GM19468 (cell line): ENCODE data around the gene UNKL.

Experiments used
- ATAC-seq: cut with Tn5 transposase; IDR thresholded peaks from one replicate; pipeline ENCODE4 v1.9.1; 2021; ENCODE audit warnings: mild to moderate bottlenecking, moderate library complexity, moderate number of reproducible peaks; ENCODE audit not compliant: unreplicated experiment; ENCODE audit errors: extremely low read depth

UNKL gene

DNA sequence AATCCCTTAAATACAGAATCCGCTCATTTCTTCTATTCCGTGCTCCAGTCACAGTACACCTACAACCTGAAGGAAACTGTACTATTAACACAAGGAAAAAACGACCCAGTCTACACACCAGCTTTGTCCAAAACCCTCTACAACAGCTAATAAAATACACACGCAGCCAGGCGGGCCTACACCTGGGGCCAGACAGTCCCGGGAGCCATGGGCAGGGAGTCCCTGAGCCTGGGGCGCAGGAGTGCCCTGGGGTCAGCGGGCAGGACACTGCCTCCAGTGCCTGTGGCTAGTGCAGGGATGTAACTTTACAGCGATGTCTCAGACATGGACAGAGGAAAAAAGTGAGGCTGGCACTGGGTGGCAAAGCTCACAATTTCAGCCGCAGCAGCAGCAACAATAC lies 34.3 kb downstream of the UNKL start:
- no peak for ATAC-seq

DNA sequence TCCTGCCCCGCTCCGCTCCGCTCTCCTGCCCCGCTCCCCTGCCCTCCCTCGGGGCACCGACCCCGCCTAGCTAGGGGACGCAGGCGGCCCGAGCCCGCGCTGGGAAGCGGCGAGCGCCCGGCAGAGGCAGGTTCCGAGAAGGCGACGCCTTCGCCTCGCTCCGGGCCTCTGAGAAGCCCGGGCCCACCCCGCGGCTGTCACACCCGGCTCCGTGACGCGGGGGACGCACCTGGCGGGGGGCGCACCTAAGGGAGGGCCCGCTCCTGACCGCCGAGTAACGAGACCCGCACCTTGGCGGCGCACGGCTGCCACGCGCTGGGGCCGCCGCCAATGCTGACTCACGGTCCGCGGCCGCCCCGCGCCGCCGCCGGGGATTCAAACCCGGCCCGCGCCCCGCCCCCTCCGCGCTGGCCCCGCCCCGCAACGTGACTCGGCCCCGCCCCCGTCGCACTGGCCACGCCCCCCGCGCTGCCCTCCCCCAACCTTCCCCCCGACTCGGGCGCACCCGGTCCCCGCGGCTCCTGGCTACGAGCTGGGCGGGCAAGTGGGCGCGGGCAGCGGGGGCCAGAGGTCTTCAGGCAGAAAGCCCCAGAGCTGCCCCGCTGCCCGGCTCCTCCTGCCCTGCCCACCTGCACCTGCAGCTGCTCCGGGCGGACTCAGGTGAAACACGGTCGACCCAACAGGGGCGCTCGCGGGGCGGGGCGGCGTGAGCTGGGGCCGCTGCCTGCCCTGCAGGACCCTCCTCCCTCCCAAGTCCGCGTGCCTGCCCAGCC lies 35.0 kb downstream of the UNKL start:
- ATAC-seq: no peak

DNA sequence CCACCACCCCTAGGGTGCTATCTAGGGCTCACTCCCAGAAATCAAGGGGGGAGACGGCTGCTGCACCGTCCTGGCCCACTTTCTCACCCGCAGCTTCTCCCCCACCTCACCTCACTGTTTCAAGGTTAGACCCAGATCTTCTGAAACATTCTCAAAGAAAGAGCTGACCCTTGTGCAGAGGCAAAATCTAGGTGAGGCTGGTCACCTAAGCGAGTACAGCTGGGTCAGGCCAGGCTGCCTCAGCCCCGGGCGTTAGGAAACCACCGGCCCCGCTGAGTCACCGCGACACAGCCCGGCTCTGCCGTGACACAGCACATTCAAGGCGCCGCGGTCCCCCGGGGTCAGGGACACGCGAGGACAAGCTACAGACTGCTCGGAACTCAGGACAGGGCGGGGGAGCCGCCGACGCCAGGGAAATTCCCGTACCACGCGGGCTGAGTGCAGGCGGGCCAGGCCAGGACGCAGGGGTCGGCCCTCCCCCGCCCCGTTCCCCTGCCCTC lies 35.6 kb downstream of the UNKL start:
- no peak for ATAC-seq

DNA sequence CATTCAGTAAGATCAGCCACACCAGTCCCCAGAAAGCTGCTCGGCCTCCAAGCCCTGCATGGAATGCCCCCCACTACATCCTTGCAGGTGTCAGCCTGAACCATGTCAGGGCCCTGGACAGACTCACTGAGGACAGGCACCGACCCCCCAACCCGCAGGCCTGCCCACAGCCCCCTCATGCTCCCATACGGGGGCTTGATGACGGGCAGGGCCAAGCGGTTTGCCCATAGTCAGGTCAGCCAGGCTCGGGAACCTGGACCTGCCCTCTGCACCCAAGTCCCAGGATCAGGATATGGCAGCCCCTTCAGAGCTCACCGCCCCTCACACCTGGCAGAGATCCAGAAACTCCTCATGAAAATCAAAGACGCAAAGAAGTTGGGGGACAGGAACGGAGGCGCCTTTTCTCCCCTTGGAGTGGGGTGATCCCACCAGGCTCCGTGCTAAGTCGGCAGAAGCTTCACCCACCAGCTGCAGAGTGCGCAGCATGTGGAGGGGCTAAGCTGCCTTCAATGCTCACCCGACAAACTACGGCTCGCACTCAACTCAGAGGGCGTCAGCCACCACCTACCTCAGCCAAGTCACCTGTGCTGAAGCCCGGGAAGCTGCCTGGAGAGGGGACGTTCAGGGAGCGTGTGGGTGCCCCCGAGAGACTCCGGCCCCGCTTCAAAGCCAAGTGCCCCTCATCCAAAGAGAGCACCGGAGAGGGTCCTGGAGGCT lies 36.3 kb downstream of the UNKL start:
- no peak for ATAC-seq

DNA sequence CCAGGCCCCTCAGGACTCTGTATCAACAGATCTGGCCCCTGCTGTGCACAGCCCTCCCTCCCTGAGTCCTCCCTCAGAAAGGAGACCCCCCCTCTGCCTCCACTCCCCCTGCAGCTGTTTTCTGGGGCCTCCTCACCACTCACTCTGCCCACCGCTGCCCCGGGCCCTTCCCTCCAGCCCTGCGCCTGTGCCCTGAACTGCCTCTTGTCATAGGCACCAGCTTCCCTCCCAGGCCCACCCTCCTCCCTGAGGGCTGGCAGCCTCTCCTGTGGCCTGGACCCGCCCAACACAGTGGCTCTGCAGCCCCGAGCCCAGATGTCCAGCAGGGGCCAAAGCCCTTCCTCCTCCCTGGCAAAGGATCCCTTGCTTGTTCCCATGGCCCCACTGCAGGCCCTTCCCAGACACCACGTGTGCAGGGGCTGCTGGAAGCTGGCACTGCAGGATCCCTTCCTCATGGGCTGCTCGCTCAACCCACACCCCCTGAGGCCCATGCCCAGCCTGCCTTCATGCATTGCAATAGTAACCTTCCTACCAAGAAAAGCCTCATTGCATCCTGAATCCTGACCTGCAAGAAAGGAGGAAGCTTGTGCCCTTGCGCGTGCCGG lies 37.0 kb downstream of the UNKL start:
- no peak for ATAC-seq

DNA sequence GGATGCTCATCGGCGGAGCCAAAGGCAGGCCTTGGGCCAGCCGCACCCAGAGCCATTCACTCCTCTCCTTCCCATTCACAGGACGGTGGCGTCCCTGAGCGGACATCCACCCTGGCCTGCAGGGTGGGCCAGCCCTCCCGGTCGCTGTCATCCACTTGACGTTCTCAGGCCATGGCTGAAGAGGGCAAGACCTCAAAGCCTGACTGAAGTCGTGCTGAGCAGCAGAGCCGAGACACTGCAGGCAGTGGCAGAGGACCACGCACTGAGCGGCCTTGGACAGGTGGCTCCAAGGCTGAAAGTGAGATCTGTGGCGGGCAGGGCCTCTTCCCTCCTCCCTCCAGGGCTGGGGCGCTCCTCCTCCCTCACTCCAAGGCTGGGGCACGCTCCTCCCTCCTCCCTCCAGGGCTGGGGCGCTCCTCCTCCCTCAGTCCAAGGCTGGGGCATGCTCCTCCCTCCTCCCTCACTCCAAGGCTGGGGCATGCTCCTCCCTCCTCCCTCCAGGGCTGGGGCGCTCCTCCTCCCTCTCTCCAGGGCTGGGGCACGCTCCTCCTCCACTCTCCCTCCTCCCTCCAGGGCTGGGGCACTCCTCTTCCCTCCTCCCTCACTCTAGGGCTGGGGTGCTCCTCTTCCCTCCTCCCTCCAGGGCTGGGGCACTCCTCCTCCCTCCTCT lies 38.6 kb downstream of the UNKL start:
- ATAC-seq: no peak

DNA sequence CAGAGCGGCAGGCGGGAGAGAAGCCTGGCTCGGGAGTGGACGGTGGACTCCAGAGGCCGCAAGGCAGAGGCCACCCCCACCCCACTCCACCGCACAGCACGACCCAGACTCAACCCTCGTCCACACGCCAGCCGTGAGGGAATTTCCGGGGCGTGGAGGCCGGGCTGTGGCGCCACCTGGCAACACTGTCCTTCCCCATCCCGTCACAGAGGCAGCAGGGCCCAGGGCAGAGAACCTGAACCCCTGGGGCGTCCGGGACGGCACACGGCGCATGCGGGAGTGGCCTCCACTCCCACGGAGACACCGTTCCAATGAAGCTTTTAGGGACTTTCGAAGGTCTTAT lies 39.2 kb downstream of the UNKL start:
- no peak for ATAC-seq

DNA sequence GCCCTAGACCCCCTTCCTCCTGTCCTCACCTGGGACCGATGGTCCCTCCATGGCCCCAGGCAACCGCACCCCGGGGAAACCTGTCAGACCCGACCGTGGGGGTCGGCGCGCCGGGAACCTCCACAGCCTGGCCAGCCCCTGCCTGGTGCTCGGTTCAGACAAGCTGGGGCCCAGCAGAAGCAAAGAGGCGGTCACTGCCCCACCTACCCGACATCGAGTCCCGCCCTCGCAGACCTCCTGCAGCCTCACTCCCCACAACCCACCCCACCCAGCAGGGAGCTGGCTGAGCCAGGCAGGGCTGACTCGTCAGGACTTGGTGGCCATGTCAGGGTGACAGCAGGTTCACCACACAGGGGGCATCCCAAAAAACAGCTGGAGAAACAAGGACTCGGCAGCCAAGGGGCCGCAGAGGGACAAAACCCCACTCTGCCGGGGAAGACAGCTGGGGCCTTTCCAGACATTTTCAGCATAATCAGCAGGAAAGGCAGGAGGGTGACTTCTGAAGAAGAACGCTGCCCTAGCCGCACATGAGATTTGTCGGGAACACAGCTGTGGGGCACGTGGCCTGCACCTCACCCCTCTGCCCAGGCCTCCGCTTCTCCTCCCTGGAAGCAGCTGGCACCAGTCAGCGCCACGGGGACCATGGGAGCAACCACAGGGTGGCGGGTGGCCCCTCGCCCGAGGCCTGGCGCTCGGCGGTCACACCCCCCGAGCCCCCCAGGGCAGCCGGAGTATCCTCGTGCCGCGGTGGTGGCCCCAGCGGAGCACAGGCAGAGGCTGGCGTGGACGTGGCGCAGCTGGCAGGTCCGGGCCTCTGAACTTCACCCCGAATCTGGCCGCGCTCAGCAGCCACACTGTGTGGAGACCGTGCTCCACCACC lies 39.8 kb downstream of the UNKL start:
- ATAC-seq: no peak

DNA sequence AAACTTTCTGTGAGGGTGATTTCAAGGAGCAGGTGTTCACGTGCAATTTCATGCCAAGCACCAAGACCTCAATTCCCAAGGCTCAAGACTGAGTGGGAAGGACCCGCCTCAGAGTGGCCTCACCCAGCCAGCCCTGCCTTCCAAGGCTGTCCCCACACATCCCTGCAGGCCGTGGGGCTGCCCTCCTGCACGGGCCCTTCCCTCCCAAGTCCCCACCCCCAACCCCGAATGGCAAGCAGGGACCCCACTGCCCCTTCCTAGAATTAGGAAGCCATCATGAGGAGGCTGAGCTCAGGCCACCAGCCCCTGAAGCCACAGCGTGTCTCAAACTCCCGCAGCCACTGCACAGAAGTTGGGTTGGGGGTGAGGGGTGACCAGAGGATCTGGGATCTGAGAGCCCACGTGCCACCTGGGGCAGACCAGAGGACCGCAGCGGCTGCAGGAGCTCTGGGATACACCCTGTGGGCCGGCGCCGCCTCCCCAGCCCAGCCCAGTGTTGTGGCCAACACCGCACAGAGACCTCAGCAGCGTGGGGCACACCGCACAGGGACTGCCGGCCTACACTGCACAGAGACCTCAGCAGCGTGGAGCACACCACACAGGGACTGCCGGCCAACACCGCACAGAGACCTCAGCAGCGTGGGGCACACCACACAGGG lies 42.1 kb downstream of the UNKL start:
- ATAC-seq: no peak

DNA sequence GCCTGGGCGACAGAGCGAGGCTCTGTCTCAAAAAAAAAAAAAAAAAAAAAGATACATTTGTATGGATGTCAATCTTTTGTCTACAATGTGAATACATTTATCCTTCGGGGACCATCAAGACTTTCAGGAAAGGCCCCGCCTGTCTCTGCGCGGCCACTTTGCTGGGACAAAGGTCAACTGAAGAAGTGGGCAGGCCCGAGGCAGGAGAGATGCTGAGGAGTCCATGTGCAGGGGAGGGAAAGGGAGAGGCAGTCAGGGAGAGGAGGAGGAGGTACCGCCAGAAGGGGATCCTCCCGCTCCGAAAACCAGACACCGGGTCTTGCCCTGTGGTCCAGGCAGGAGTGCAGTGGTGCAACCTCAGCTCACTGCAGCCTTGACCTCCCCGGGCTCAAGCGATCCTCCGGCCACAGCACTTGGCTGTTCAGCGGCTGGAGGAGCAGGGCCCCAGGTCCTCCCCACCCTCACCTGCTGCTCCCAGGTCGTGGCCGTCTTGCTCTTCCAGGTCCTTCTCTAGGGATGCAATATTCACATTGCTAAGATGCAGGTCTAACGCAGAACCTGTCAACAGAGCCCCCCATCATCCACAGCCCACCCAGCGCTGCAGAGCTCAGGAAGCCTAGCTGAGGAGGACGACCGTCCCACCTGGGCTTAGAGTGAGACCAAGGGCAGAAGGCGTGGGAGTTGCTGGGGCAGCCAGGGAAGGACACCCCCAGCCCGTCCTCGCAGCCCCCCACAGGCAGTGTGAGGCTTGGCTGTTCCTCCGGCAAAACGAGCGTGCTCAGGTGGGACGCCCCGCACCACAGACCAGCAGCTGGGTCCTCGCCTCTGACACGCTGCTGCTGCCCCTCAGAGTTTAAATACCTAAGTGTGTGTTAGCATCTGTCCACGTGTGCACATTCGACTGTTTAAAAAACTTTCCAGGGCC lies 43.2 kb downstream of the UNKL start:
- no peak for ATAC-seq

DNA sequence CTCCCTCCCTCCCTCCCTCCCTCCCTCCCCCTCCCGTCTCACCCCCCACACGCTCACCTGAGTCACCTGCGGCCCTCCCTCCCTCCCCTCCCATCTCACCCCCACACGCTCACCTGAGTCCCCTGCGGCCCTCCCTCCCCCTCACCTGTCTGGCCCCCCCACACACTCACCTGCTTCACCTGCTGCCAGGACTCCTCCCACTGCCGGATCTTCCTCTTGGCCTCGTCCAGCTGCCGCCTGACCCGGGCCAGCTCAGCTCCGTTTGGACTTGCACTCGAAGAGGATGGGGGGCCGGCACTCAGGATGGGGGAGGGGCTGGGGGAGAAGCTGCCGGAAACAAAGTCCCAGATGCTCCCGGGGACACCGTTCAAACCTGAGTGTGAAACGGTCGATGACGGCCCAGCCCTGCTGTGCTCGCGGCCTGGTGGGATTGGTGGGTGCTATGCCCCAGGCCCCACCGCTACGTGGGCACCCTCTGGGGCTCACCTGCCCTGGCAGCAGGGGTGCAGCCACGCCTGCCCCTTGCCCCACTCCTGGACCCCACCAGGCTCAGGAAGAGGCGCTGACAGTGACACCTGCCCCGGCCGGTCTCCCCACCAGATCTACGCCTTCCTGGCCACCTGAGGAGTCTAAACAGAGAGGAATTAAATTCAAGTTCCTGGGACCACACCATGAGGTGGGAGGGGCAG lies 46.9 kb downstream of the UNKL start:
- no peak for ATAC-seq

DNA sequence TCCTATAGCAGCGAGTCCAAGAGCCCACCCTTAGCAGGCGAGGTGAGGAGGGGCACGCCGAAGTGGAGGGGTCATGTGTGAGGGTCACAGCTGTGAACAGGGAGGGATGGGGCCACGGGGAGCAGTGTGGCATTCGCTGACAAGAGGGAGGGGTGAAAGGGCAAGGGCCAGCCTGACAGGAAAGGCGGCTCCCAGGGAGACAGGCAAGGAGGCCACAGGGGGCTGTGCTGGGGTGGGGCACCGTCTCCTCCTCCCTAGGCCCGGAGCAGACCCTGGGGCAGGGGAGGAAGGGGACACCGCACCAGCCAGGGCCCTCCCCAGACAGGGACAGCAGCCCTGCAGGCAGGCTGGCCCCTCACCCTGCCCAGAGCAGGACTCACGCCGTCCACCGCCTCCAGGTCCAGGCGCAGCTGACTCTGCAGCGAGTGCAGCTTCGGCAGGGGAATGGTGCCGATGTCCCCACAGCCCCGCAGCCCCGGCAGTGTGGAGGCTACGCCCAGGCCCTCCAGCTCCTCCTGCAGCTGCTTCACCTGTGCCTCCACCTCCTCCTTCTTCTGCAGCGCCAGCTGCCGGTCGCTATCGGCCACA lies 47.7 kb downstream of the UNKL start:
- no peak for ATAC-seq

DNA sequence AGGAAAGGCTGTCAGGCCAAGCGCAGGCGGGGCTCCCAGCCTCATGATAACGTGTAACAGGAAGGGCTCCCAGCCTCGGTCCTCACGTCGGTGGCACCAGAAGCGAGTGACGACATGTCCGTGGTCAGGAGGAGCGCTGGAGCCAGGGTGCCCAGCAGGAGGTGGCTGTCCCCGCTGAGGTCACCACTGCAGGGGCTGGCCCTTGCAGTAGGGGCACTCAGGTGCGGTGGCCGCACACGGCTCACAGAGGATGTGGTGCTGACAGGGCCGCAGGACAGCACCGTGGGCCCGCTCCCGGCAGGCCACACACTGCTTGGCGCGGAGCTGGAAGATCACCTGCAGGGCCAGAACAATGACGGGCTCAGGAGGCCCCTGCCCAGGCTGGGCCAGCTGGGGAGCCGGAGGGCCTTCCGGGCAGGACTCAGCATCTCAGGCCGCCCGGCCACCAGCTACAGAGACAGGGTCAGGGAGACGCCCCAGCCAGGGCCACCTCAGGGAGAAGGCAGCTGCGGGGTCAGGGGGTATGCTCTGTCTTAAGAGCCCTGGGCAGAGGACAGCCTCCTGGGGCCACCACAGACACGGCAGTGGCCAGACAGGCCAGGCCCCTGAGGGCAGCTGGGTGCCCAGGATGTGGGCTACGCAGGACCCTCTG lies 48.3 kb downstream of the UNKL start:
- ATAC-seq: no peak

DNA sequence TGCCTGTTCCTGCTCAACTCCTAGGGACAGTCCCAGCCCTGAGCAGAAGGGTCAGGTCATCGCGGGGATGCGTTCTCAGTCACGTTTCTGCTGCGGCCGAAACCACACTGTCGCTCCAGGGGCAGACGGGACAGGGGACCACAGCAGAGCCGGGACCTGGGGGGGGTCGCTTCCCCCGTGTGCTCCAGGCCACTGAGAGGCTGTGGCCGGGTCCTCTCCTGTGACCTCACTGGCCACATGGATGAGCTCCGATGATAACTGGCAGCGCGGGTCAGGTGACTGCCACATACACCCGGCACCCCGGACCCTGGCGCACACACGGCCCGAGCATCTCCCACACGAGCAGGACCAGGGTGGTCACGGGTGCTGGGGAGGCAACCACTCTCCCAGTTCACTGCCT lies 50.0 kb downstream of the UNKL start:
- no peak for ATAC-seq

DNA sequence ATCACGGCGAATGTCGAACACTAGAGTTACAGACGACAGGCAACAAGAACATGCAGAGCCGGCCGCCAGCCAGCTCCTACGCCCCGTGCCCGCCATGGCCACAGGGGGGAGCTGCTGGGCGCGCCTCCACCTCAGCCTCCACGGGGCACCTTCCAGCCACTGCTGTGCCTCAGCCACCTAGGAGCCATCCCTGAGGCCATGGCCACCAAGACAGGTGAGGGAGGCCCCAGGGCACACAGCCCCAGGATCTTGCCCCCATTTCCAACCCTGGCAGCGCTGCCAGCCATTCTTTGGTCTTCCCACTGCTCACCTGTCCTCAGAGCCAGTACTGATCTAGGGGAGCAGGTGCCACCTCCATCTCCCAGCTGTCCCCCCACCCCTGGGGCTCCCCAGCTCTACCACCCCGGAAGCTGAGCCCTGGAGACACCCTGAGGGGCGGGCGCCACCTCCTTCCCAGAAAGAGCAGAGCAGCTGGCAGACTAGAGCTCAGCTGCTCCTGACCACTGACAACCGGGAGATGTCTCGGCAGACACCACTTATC lies 50.9 kb downstream of the UNKL start:
- ATAC-seq: no peak

DNA sequence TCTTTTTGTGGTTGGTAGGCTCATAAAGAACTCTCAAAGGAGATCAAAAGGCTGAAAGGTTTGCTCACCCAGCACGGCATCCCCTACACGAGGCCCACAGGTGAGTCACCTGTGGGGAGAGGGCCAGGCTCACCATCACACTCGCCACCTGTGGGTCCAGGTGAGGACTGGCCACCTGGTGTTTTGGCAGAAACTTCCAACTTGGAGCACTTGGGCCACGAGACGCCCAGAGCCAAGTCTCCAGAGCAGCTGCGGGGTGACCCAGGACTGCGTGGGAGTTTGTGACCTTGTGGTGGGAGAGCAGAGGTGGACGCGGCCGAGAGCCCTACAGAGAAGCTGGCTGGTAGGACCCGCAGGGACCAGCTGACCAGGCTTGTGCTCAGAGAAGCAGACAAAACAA lies 51.7 kb downstream of the UNKL start:
- no peak for ATAC-seq
